Neutrophil (primary cell): ENCODE data around the gene TMEM161B.

Source experiments
- H3K27ac ChIP-seq: fragments of 200-600 bp; sonication (generic); 2 replicates; pipeline ENCODE4 v1.5.1; 2016; ENCODE audit warnings: mild to moderate bottlenecking, moderate library complexity
- H3K27me3 ChIP-seq: fragments of 200-600 bp; sonication (generic); 2 replicates; pipeline ENCODE4 v1.6.0; 2016; ENCODE audit warnings: mild to moderate bottlenecking
- H3K36me3 ChIP-seq: fragments of 200-600 bp; sonication (generic); 2 replicates; pipeline ENCODE4 v1.5.1; 2017
- H3K4me1 ChIP-seq, 2 experiments: fragments of 200-600 bp in 1 of 2; sonication (generic) in 1 of 2; 1 replicate in 1 of 2; 2 replicates in 1 of 2; pipeline versions ENCODE4 v1.5.1 to v1.6.1; 2013 to 2016; ENCODE audit warnings: low read depth in 1 of 2, low read length in 1 of 2, mild to moderate bottlenecking in 1 of 2, moderate library complexity in 1 of 2; ENCODE audit not compliant: control insufficient read depth in 1 of 2, insufficient read depth in 1 of 2
- H3K4me3 ChIP-seq, 2 experiments: fragments of 200-600 bp in 1 of 2; sonication (generic) in 1 of 2; 1 replicate in 1 of 2; 2 replicates in 1 of 2; pipeline ENCODE4 v1.5.1; 2013 to 2016; ENCODE audit warnings: low read depth in 1 of 2, low read length in 1 of 2, mild to moderate bottlenecking in 1 of 2, moderate library complexity in 1 of 2
- H3K9me3 ChIP-seq: fragments of 200-600 bp; sonication (generic); 2 replicates; pipeline ENCODE4 v1.5.1; 2016
- CTCF ChIP-seq: fragments of 200-600 bp; sonication (generic); IDR thresholded peaks from 2 replicates; pipeline ENCODE4 v1.5.1; 2016; ENCODE audit warnings: antibody characterized with exemption

TMEM161B gene

GRCh38 chr5:88145611-88146467 is 122.8 kb downstream of the TMEM161B start:
- Histone ChIP-seq H3K27ac (no peak overlapping the region), H3K4me3 (no peak overlapping the region), H3K4me1 (peaks cover 0 to 12% of the 10 kb centered on the region in 2 experiments), H3K36me3 (no peaks in the 10 kb centered on the region), H3K9me3 (no peaks in the 10 kb centered on the region), H3K27me3 (peaks cover 80% of the 10 kb centered on the region)
- TF ChIP-seq CTCF = no peak

GRCh38 chr5:88145221-88145610 is 123.4 kb downstream of the TMEM161B start:
- no peaks in the 10 kb centered on the region for H3K9me3 ChIP-seq
- no peak for TF ChIP-seq CTCF
- peaks cover 0 to 13% of the 10 kb centered on the region in 2 experiments for H3K4me1 ChIP-seq
- no peaks in the 10 kb centered on the region for H3K36me3 ChIP-seq
- no peak overlapping the region for H3K4me3 ChIP-seq
- H3K27me3 ChIP-seq = peaks cover 86% of the 10 kb centered on the region
- no peak overlapping the region for H3K27ac ChIP-seq
